ENCODE data around the gene XPR1. TPM values are rescaled to one million over a fixed set of nuclear protein-coding genes. Genes with fewer than 3 reads are reported as not detected.

The XPR1 gene
- total RNA-seq, 1 donor = 31.8 TPM

- H3K4me3 ChIP-seq (ENCODE audit: low read depth, low read length) = no peak overlapping the region
- TF ChIP-seq CTCF (IDR thresholded peaks at IDR 0.05; ENCODE audit: insufficient read depth, low read length) = no peak
- no peak for DNase-seq (ENCODE audit: low read depth)
Measured at GRCh38 chr1:180754453-180754852, 122.6 kb downstream of the XPR1 start.

GRCh38 chr1:180757657-180758056 is 125.8 kb downstream of the XPR1 start:
- TF ChIP-seq CTCF (IDR thresholded peaks at IDR 0.05; ENCODE audit: insufficient read depth, low read length) = no peak
- H3K4me3 ChIP-seq (ENCODE audit: low read depth, low read length) = no peak overlapping the region
- DNase-seq (ENCODE audit: low read depth) = no peak

GRCh38 chr1:180762796-180763195 is 131.0 kb downstream of the XPR1 start:
- no peak for TF ChIP-seq CTCF (IDR thresholded peaks at IDR 0.05; ENCODE audit: insufficient read depth, low read length)
- no peak for DNase-seq (ENCODE audit: low read depth)

GRCh38 chr1:180765151-180765550 is 133.3 kb downstream of the XPR1 start:
- TF ChIP-seq CTCF (IDR thresholded peaks at IDR 0.05; ENCODE audit: insufficient read depth, low read length) = no peak

More at GRCh38 chr1:180762796-180763195, 131.0 kb downstream of the XPR1 start:
- no peak overlapping the region for H3K4me3 ChIP-seq (ENCODE audit: low read depth, low read length)

GRCh38 chr1:180769889-180770288 is 138.1 kb downstream of the XPR1 start:
- no peak overlapping the region for H3K4me3 ChIP-seq (ENCODE audit: low read depth, low read length)
- no peak for TF ChIP-seq CTCF (IDR thresholded peaks at IDR 0.05; ENCODE audit: insufficient read depth, low read length)
- no peak for DNase-seq (ENCODE audit: low read depth)

More at GRCh38 chr1:180765151-180765550, 133.3 kb downstream of the XPR1 start:
- no peak overlapping the region for H3K4me3 ChIP-seq (ENCODE audit: low read depth, low read length)
- peak; percentile 67 for DNase-seq (ENCODE audit: low read depth)

- no peak for TF ChIP-seq CTCF (IDR thresholded peaks at IDR 0.05; ENCODE audit: insufficient read depth, low read length)
- peak; percentile 59 for DNase-seq (ENCODE audit: low read depth)
- H3K4me3 ChIP-seq (ENCODE audit: low read depth, low read length) = no peak overlapping the region
Measured at GRCh38 chr1:180773210-180773865, 141.5 kb downstream of the XPR1 start.

GRCh38 chr1:180775801-180776200 is 144.0 kb downstream of the XPR1 start:
- H3K4me3 ChIP-seq (ENCODE audit: low read depth, low read length) = no peak overlapping the region
- no peak for DNase-seq (ENCODE audit: low read depth)
- TF ChIP-seq CTCF (IDR thresholded peaks at IDR 0.05; ENCODE audit: insufficient read depth, low read length) = no peak

Measured in fibroblast of the aortic adventitia (primary cell).